Nephron (organoid): ENCODE results near the gene TRIO.

Experiments used
- H3K27ac Mint-ChIP-seq, 3 experiments: 2 replicates each; pipeline ENCODE4 v1.8.0; 2020; ENCODE audit warnings: mixed read lengths in 3 of 3, mild to moderate bottlenecking in 2 of 3, moderate library complexity in 1 of 3
- H3K27me3 Mint-ChIP-seq: 2 replicates; pipeline ENCODE4 v1.8.0; 2021; ENCODE audit warnings: low read depth, mild to moderate bottlenecking, moderate library complexity, mixed read lengths
- H3K36me3 Mint-ChIP-seq: 2 replicates; pipeline ENCODE4 v1.8.0; 2020; ENCODE audit warnings: low read depth, mixed read lengths
- H3K4me1 Mint-ChIP-seq: 2 replicates; pipeline ENCODE4 v1.8.0; 2020; ENCODE audit warnings: mixed read lengths
- H3K4me3 Mint-ChIP-seq, 3 experiments: 2 replicates each; pipeline ENCODE4 v1.8.0; 2020; ENCODE audit warnings: mild to moderate bottlenecking in 3 of 3, mixed read lengths in 3 of 3, moderate library complexity in 2 of 3
- H3K9me3 Mint-ChIP-seq: 2 replicates; pipeline ENCODE4 v1.8.0; 2020; ENCODE audit warnings: mixed read lengths
- CTCF ChIP-seq, 3 experiments: fragments of 200-600 bp; sonication (generic); IDR thresholded peaks; one replicate each; pipeline ENCODE4 v1.5.0; 2021; ENCODE audit warnings: antibody characterized with exemption in 3 of 3; ENCODE audit not compliant: unreplicated experiment in 3 of 3

Gene TRIO

DNA sequence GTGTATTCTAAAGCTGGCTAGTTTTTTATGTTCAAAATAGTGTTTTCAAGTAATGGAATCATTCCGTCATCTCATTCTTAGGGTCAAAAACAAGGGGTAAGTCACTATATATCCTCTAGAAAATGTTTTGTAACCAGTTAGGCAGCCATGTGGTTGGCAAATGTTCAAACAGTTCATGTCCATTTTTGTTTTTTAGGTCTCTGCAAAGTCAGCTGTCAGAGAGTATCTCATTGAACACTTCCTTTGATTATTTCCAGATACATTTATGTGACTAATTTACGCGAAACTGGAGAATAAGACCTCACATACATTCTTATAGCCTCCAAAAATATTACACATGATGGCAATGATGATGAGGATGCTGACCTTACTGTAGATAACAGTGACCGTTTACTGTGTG, 50.4 kb downstream of the TRIO start:
- no peaks in the 10 kb centered on the region for H3K9me3 Mint-ChIP-seq
- H3K27ac Mint-ChIP-seq = no peak overlapping the region
- H3K36me3 Mint-ChIP-seq = no peaks in the 10 kb centered on the region
- no peak overlapping the region for H3K4me3 Mint-ChIP-seq
- no peaks in the 10 kb centered on the region for H3K27me3 Mint-ChIP-seq
- H3K4me1 Mint-ChIP-seq = peaks cover 58% of the 10 kb centered on the region
- TF ChIP-seq CTCF (IDR thresholded peaks at IDR 0.05; ENCODE audit: unreplicated experiment in 3 of 3) = no peak

- TF ChIP-seq CTCF (IDR thresholded peaks at IDR 0.05; ENCODE audit: unreplicated experiment in 3 of 3) = no peak
- H3K4me3 Mint-ChIP-seq = no peak overlapping the region
- H3K36me3 Mint-ChIP-seq = no peaks in the 10 kb centered on the region
- H3K27me3 Mint-ChIP-seq = no peaks in the 10 kb centered on the region
- H3K9me3 Mint-ChIP-seq = no peaks in the 10 kb centered on the region
- peaks cover 43% of the 10 kb centered on the region for H3K4me1 Mint-ChIP-seq
- no peak overlapping the region for H3K27ac Mint-ChIP-seq
Observed at GRCh38 chr5:14195588-14195987, 52.4 kb downstream of the TRIO start.

GRCh38 chr5:14197056-14197455, 53.9 kb downstream of the TRIO start:
- H3K36me3 Mint-ChIP-seq = no peaks in the 10 kb centered on the region
- no peaks in the 10 kb centered on the region for H3K27me3 Mint-ChIP-seq
- TF ChIP-seq CTCF (IDR thresholded peaks at IDR 0.05; ENCODE audit: unreplicated experiment in 3 of 3) = no peak
- peaks cover 44% of the 10 kb centered on the region for H3K4me1 Mint-ChIP-seq
- no peak overlapping the region for H3K4me3 Mint-ChIP-seq
- H3K9me3 Mint-ChIP-seq = no peaks in the 10 kb centered on the region
- H3K27ac Mint-ChIP-seq = no peak overlapping the region

DNA sequence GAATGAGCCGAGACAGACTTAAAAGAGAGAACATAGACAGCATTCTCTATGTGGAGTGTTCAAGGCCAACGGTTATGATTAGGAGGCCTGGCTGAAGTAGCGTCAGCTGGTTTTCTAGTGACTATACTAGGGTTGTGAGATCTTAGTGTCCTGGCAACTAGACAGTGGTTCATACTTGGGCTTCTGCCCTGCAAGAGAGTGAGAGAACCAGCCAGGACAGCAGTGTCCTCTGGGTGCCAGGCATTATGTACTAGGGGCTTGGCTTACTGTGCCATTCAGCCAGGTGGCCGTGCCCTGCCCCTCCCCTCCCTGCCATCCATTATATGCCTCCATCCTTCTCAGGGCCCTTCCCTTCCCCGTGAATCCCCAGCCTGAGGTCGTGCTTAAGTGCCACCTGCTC, 56.8 kb downstream of the TRIO start:
- Mint-ChIP-seq H3K4me1 (peaks cover 48% of the 10 kb centered on the region), H3K27ac (no peak overlapping the region)

DNA sequence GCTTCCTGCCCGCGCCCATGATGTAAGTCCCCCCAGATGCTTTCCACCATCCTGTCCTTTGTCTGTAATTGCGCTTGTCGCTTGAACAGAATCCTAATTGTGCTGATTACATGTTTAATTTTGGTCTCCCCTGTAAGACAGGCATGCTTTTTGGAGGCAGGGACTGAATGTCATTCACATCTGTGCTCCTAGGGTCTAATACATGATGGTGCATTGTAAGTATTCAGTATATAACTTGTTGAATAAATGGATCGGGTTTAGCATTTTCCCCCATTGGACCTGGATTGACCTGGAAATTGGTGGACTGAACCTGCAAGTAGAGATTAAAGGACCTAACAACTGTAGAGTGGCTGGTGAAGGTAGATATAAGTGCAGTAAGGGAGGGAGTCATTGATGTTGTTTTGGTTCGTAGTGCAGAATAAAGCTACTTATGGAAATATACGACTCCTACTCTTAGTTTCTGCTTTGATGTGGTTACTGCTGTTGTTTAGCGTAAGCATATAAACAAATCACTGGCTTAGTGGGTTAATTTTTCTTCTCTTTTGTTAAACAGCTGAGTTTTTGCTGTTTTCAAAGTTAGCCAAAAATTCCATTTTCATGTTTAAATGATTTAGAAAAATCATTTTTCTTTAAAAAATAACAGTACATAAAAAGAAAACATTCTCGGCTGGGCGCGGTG, 57.3 kb downstream of the TRIO start:
- Mint-ChIP-seq H3K4me1 (peaks cover 53% of the 10 kb centered on the region), H3K27me3 (no peaks in the 10 kb centered on the region), H3K4me3 (no peak overlapping the region), H3K27ac (no peak overlapping the region), H3K36me3 (no peaks in the 10 kb centered on the region), H3K9me3 (no peaks in the 10 kb centered on the region)
- no peak for TF ChIP-seq CTCF (IDR thresholded peaks at IDR 0.05; ENCODE audit: unreplicated experiment in 3 of 3)

More for the DNA sequence above, 56.8 kb downstream of the TRIO start:
- Mint-ChIP-seq H3K4me3 (no peak overlapping the region), H3K36me3 (no peaks in the 10 kb centered on the region), H3K27me3 (no peaks in the 10 kb centered on the region), H3K9me3 (no peaks in the 10 kb centered on the region)
- TF ChIP-seq CTCF (IDR thresholded peaks at IDR 0.05; ENCODE audit: unreplicated experiment in 3 of 3) = no peak

GRCh38 chr5:14201325-14202045, 58.3 kb downstream of the TRIO start:
- peaks cover 58% of the 10 kb centered on the region for H3K4me1 Mint-ChIP-seq
- H3K27ac Mint-ChIP-seq = no peak overlapping the region
- no peaks in the 10 kb centered on the region for H3K9me3 Mint-ChIP-seq
- no peak overlapping the region for H3K4me3 Mint-ChIP-seq
- H3K27me3 Mint-ChIP-seq = no peaks in the 10 kb centered on the region
- TF ChIP-seq CTCF (IDR thresholded peaks at IDR 0.05; ENCODE audit: unreplicated experiment in 3 of 3) = no peak
- H3K36me3 Mint-ChIP-seq = no peaks in the 10 kb centered on the region
